Aorta (tissue), 5 donors: ENCODE measurements around the gene GJA4. TPM values are rescaled to one million over a fixed set of nuclear protein-coding genes. Genes with fewer than 3 reads are reported as not detected.

Source experiments
- ATAC-seq: fragments of 200-7000 bp; cut with Tn5 transposase; one replicate; pipeline ENCODE4 v1.9.1; 2022; ENCODE audit warnings: moderate library complexity; ENCODE audit not compliant: low FRiP score
- DNase-seq, 2 donors: peaks; one replicate each; pipeline ENCODE4 v3.0.0-alpha.2; 2020
- H3K27ac ChIP-seq, 2 donors: one replicate each; pipeline ENCODE4 v1.5.1; 2013; ENCODE audit warnings: low read length in 2 of 2, mild to moderate bottlenecking in 2 of 2, moderate library complexity in 2 of 2, control low read depth in 1 of 2, inconsistent platforms in 1 of 2, low read depth in 1 of 2
- H3K27me3 ChIP-seq, 2 donors: one replicate each; pipeline ENCODE4 v1.6.1; 2013; ENCODE audit warnings: control low read depth in 1 of 2, low read length in 1 of 2, mild to moderate bottlenecking in 1 of 2, moderate library complexity in 1 of 2; ENCODE audit not compliant: insufficient read depth in 2 of 2, control insufficient read depth in 1 of 2
- H3K36me3 ChIP-seq, 2 donors: one replicate each; pipeline ENCODE4 v1.6.1; 2013; ENCODE audit warnings: control low read depth in 1 of 2, low read length in 1 of 2, mild to moderate bottlenecking in 1 of 2; ENCODE audit not compliant: insufficient read depth in 2 of 2, control insufficient read depth in 1 of 2
- H3K4me1 ChIP-seq, 2 donors: one replicate each; pipeline ENCODE4 v1.6.1; 2013; ENCODE audit warnings: low read length in 2 of 2, control low read depth in 1 of 2, mild to moderate bottlenecking in 1 of 2, moderate library complexity in 1 of 2; ENCODE audit not compliant: insufficient read depth in 2 of 2, control insufficient read depth in 1 of 2
- H3K4me3 ChIP-seq, 2 donors: one replicate each; pipeline ENCODE4 v1.5.1; 2013; ENCODE audit warnings: low read length in 2 of 2, control low read depth in 1 of 2, mild to moderate bottlenecking in 1 of 2
- H3K9me3 ChIP-seq: one replicate; pipeline ENCODE4 v1.6.1; 2013; ENCODE audit warnings: mild to moderate bottlenecking, low read length; ENCODE audit not compliant: control insufficient read depth
- WGBS, 2 donors: extraction: QIAGEN DNeasy Blood & Tissue Kit; methylation state at CpG; one replicate each; pipeline ENCODE4 v1.1.7; 2013; 5-methylcytosine and 5-hydroxymethylcytosine counted together
- intact Hi-C, 2 donors: fragments of 100-400 bp; cut with DNase I; formaldehyde crosslinking; loops; one replicate each; pipeline versions ENCODE4 v1.14.2 to v1.15.0; 2022
- polyA plus RNA-seq, 2 donors: library from polyadenylated mRNA; stranded (reverse); fragments of 200-250 nt; gene quantifications; one replicate each; pipeline ENCODE4 v1.2.3, GENCODE V29; 2013
- total RNA-seq, 2 donors: library from RNA; stranded (reverse); fragmentation: NEBNext Ultra II Directional; extraction: Animal tissue kit (Norgen Biotek cat#: 25700); gene quantifications; one replicate each; pipeline ENCODE4 v1.2.1, GENCODE V29; 2021
- donor health status: healthy with polysubstance abuse.
- donor health status: Bipolar disorder and iron deficiency.
- donor health status: DM: no; HTN: no; CAD: no.
- donor health status: DM: no; HTN: no; CAD: no.
- donor health status: DM: yes; HTN: yes; CAD: no.

GJA4 gene
- total and polyA plus RNA-seq, 4 donors = 21.0 to 72.2 (median 47.3) TPM

DNA sequence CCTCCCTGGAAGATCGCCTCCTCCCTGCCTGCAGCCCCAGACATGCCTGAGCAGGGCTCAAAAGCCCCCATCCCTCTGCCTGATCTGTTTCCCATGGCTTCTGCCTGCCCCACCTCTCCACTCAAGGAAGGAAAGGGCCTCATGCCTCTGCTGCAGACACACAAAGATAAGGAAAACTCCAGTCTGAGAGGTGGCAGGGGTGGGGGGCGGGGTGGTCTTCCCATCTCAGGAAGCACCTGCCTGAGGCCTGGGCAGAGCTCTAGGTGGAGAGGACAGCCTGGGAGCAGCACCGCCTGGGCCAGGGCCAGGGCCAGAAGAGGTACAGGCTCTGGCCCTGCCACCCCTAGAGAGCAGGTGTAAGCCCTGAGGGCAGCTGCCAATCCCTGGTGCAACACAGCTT lies 15.9 kb upstream of the GJA4 start:
- Histone ChIP-seq H3K36me3 (no peaks in the 10 kb centered on the region), H3K9me3 (no peaks in the 10 kb centered on the region), H3K4me1 (no peaks in the 10 kb centered on the region), H3K27ac (no peak overlapping the region), H3K27me3 (no peaks in the 10 kb centered on the region), H3K4me3 (no peak overlapping the region)
- 76 to 87% methylated on average over 3 of the region's 3 CpGs for WGBS, 2 donors
- ATAC-seq (no peak), DNase-seq (peak in 1 of 2 donors; percentile 51)
- intact Hi-C loops = no loop called here

DNA sequence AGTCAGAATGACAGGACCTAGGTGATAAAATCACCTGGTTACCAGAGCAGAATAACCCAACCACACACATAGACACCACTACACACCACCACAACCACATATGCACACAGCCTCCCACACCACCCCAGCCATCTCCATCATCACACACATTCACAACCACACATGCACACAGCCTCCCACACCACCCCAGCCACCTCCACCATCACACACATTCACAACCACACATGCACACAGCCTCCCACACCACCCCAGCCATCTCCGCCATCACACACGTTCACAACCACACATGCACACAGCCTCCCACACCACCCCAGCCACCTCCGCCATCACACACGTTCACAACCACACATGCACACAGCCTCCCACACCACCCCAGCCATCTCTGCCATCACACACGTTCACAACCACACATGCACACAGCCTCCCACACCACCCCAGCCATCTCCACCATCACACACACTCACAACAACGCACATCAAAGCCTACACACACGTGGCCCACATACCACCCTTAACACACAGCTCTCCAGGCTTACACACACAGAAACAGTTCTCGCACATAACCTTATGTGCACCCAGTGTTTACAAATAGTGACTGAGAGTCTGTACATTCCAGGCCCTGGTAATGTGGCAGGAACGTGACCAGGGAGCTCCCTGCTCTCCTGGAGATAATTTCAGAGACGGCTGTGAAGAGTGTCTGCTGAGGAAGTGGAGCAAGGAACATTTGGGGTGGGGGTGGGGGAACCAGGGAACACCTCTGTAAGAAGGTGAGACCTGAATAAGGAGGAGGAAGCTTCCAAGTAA lies 15.1 kb upstream of the GJA4 start:
- no peak overlapping the region for H3K27ac ChIP-seq
- no peaks in the 10 kb centered on the region for H3K27me3 ChIP-seq
- no peak overlapping the region for H3K4me3 ChIP-seq
- 56 to 76% methylated on average over 10 of the region's 10 CpGs for WGBS, 2 donors
- ATAC-seq (no peak), DNase-seq (peak in 1 of 2 donors; percentile 40)
- no peaks in the 10 kb centered on the region for H3K4me1 ChIP-seq
- H3K36me3 ChIP-seq = no peaks in the 10 kb centered on the region
- intact Hi-C loops = no loop called here
- H3K9me3 ChIP-seq = no peaks in the 10 kb centered on the region

DNA sequence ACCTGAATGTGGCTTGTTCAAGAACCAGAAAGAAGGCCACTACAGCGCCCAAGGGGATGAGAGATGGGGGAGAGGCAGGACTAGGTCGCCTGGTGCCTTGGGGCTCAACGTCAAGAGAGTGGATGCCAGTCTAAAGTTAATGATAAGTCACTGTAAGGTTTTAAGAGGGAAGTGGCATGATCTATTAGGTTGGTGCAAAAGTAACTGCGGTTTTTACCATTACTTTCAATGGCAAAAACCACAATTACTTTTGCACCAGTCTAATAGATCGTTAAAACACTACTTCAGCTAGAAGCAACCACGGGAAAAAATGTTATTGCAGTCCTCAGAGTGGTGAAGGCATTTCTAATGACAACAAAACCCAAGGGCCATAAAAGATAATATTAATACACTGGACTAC lies 14.4 kb upstream of the GJA4 start:
- intact Hi-C loops = no loop called here
- 72 to 74% methylated on average over 6 of the region's 6 CpGs for WGBS, 2 donors

DNA sequence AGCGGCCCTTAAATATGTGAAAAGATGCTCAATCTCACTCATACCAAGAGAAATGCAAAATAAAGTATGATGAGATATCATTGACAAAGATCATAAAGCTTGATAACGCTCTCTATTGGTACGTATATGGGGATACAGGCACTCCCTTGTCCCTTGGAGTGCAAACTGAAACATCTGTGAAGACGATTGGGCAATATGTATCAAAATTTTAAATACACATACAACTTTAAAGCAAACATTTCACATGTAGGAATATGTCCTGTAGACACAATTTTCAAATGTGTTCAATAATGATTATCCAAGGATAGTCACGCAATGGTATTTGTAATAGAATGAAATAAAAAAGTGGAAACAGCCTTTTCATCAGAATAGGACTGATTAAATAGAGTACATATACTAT lies 13.8 kb upstream of the GJA4 start:
- H3K4me3 ChIP-seq = no peak overlapping the region
- no peaks in the 10 kb centered on the region for H3K27me3 ChIP-seq
- H3K9me3 ChIP-seq = no peaks in the 10 kb centered on the region
- DNase-seq (no peak), ATAC-seq (no peak)
- H3K36me3 ChIP-seq = no peaks in the 10 kb centered on the region
- H3K4me1 ChIP-seq = no peaks in the 10 kb centered on the region
- no peak overlapping the region for H3K27ac ChIP-seq
- WGBS, 2 donors = 83 to 94% methylated on average over 5 of the region's 5 CpGs
- intact Hi-C loops = no loop called here

More for the DNA sequence above, 14.4 kb upstream of the GJA4 start:
- DNase-seq (peak in 1 of 2 donors; percentile 17), ATAC-seq (no peak)
- Histone ChIP-seq H3K4me1 (no peaks in the 10 kb centered on the region), H3K27ac (no peak overlapping the region), H3K36me3 (no peaks in the 10 kb centered on the region), H3K4me3 (no peak overlapping the region), H3K9me3 (no peaks in the 10 kb centered on the region), H3K27me3 (no peaks in the 10 kb centered on the region)

DNA sequence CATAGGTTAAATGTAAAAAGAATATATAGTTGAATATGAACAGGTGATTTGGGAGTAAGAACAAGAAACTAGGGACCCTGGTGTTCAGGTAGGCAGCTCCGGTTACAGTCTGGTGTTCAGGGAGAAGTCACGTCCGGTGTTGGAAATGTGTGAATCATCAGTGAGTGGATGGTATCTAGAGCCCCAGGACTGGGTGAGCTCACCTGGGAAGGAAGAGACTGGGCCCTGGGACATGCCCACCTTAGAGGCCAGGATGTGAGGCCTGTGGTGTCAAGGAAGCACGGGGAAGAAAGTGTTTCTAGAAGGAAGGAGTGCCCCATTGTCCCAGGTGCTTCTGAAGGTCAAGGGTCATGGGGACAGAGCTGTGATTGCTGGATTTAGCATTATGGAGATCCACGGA lies 13.3 kb upstream of the GJA4 start:
- WGBS, 2 donors = 87 to 89% methylated on average over 5 of the region's 5 CpGs
- intact Hi-C loops = no loop called here
- Histone ChIP-seq H3K36me3 (no peaks in the 10 kb centered on the region), H3K4me1 (no peaks in the 10 kb centered on the region), H3K27me3 (no peaks in the 10 kb centered on the region), H3K27ac (no peak overlapping the region), H3K9me3 (no peaks in the 10 kb centered on the region), H3K4me3 (no peak overlapping the region)
- DNase-seq (peak in 1 of 2 donors; percentile 21), ATAC-seq (no peak)

DNA sequence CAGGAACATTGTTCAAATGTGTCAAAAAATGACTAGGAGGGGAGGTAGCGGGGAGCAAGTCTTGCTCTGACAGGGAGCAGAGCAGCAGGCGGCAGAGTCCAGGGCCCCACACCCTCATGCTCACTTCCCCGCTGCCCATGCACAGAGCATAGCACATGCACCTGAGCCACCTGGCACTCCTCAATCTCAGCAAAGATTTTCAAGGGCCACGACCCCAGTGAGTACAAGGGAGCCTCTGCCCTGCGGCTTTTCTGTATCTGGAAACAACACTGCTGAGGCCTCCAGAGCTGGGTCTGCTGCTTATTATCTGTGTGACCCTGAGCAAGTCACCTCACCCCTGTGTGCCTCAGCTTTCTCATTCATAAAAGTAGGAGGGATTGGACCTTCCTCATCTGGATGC lies 12.8 kb upstream of the GJA4 start:
- Histone ChIP-seq H3K36me3 (no peaks in the 10 kb centered on the region), H3K27ac (no peak overlapping the region), H3K4me3 (no peak overlapping the region), H3K27me3 (no peaks in the 10 kb centered on the region), H3K4me1 (no peaks in the 10 kb centered on the region), H3K9me3 (no peaks in the 10 kb centered on the region)
- DNase-seq (peak in 1 of 2 donors; percentile 38), ATAC-seq (no peak)
- intact Hi-C loops = no loop called here
- 93 to 96% methylated on average over 5 of the region's 5 CpGs for WGBS, 2 donors

DNA sequence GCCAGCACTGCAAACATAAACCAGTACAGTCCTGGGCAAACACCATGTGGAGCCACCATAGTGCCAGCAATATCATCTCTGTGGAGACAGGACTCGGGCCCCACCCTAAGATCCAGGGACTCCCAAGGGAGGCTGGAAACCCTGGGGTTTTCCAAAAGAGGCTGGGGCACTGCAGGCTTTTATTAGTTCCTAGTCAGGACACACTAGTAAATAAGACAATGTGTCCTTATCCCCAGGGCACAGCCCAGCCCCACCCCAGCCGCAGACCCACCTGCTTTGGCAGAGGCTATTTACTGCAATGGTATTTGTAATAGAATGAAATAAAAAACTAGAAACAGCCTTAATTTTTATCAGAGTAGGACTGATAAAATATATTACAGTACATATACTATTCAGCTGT lies 12.3 kb upstream of the GJA4 start:
- Histone ChIP-seq H3K36me3 (no peaks in the 10 kb centered on the region), H3K9me3 (no peaks in the 10 kb centered on the region), H3K4me3 (no peak overlapping the region), H3K27ac (no peak overlapping the region), H3K4me1 (no peaks in the 10 kb centered on the region), H3K27me3 (no peaks in the 10 kb centered on the region)
- intact Hi-C loops = no loop called here
- ATAC-seq = no peak
- DNase-seq = peak in 1 of 2 donors; percentile 34
- WGBS, 2 donors = 85 to 94% methylated on average over 2 of the region's 2 CpGs

DNA sequence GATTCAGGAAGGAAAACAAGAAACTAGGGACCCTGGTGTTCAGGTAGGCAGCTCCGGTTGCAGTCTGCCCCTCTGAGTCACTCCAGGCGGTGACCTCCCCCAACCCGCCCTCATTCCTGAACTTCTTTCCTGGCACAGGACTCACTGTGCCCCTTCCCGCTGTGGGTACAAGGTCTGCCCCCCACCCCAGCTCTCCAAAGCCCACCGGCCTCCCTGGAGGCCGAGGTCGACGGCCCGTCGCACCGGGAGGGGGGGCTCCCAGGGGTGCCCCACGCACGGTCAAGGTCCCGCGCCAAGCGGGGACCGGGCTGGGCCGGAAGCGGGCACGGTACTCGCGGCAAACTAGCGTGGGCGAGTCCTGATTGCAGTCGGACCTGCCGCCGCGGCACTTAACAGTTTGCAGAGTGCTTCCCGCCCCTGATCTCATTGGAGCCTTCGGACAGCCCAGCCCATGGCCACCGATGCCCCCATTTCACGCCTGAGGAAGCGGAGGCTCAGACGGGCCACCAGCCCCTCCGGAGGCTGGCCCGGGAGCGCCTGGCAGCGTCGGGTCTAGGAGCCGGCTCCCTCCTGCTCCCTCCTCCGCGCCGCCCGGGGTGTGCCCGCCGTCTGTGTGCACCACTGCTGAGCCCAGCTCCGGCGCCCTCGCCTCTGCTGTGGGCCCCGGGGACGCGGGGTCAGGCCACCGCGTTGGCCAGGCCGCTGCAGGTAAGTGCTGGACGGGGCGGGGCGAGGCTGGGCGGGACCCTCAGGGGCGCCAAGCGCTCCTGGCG lies 11.5 kb upstream of the GJA4 start, which contains the start of gene GJB3:
TSS of gene GJB3 (plus strand) at position 144 of the 773 bp plus-strand sequence. CDS start 3,549 bp downstream, outside the sequence.
- Histone ChIP-seq H3K4me1 (no peaks in the 10 kb centered on the region), H3K27me3 (no peaks in the 10 kb centered on the region), H3K36me3 (no peaks in the 10 kb centered on the region), H3K27ac (no peak within 1 kb of the TSS), H3K9me3 (no peaks in the 10 kb centered on the region), H3K4me3 (peak within 1 kb of the TSS; percentile 38 to 42)
- 1% methylated on average over 57 to 62 of the region's 62 CpGs for WGBS, 2 donors
- ATAC-seq (peak; percentile 36), DNase-seq (peak in 1 of 2 donors; percentile 77)
- intact Hi-C loops = no loop called here
